K562 (cell line): ENCODE measurements around the gene B3GAT1. TPM values are rescaled to one million over a fixed set of nuclear protein-coding genes. Genes with fewer than 3 reads are reported as not detected.

Experiments used
- ATAC-seq: fragments of 200-7000 bp; cut with Tn5 transposase; 3 replicates; pipeline ENCODE4 v1.9.1; 2020; ENCODE audit warnings: moderate library complexity
- BruUV-seq: library from RNA; stranded (reverse); fragments of 400-500 nt; replicated peaks from 2 replicates; lab custom pipeline; 2021; lab: Mats Ljungman, UMichigan
- CTCF ChIA-PET: fragments of 300-600 bp; formaldehyde crosslinking; extraction: SDS; loops from one replicate; lab custom pipeline; 2021; ENCODE audit warnings: low intra/inter-chr PET ratio; lab: Yijun Ruan, JAX
- POLR2A ChIA-PET: fragments of 300-600, 350-650 bp; sonication (Branson Sonifier 250); formaldehyde crosslinking; extraction: SDS; loops from one replicate; lab custom pipeline; 2021; ENCODE audit warnings: antibody characterized with exemption, inconsistent platforms; lab: Yijun Ruan, JAX
- DNase-seq, 4 experiments: peaks; one replicate each; pipeline versions ENCODE4 v3.0.0 to v3.0.0-alpha.2; 2011 to 2018; ENCODE audit warnings: low spot score in 3 of 4, mixed read lengths in 3 of 4; ENCODE audit errors: extremely low read depth in 1 of 4
- FAIRE-seq: peaks from 2 replicates; lab custom pipeline; 2011; peaks lifted over from hg19 to GRCh38; lab: Jason Lieb, UNC
- H2AFZ ChIP-seq: 2 replicates; pipeline ENCODE4 v1.6.0; 2011; ENCODE audit warnings: low read depth, low read length, control low read depth, inconsistent platforms
- H3K27ac ChIP-seq: fragments of 200-600 bp; 3 replicates; pipeline ENCODE4 v1.8.0; 2011; ENCODE audit warnings: low read depth, mild to moderate bottlenecking, control low read depth, inconsistent platforms, low read length, moderate library complexity, mixed read lengths; ENCODE audit errors: extremely low read depth
- H3K27me3 ChIP-seq, 2 experiments: fragments of 300-600 bp in 1 of 2; 2 replicates in 1 of 2; 3 replicates in 1 of 2; pipeline versions ENCODE4 v1.6.0 to v1.8.0; 2011; ENCODE audit warnings: inconsistent platforms in 2 of 2, low read length in 2 of 2, mild to moderate bottlenecking in 1 of 2, mixed read lengths in 1 of 2, moderate library complexity in 1 of 2; ENCODE audit not compliant: control insufficient read depth in 2 of 2, insufficient read depth in 2 of 2
- H3K36me3 ChIP-seq: fragments of 300-600 bp; 3 replicates; pipeline ENCODE4 v1.8.0; 2011; ENCODE audit warnings: mild to moderate bottlenecking, low read length, inconsistent platforms; ENCODE audit not compliant: control insufficient read depth, insufficient read depth
- H3K4me1 ChIP-seq, 2 experiments: fragments of 200-600 bp in 1 of 2; replicated peaks in 1 of 2; 2 replicates in 1 of 2; 3 replicates in 1 of 2; pipeline versions ENCODE4 v1.5.1 to v1.8.0; 2011; ENCODE audit warnings: inconsistent platforms in 2 of 2, low read length in 2 of 2, mild to moderate bottlenecking in 1 of 2, mixed read lengths in 1 of 2, moderate library complexity in 1 of 2; ENCODE audit not compliant: control insufficient read depth in 2 of 2, insufficient read depth in 2 of 2
- H3K4me2 ChIP-seq: 2 replicates; pipeline ENCODE4 v1.6.1; 2011; ENCODE audit warnings: low read length, control low read depth, inconsistent platforms, mixed read lengths; ENCODE audit not compliant: insufficient read depth
- H3K4me3 ChIP-seq: fragments of 200-600 bp; sonication (generic), shearing (Covaris generic); 2 replicates; pipeline ENCODE4 v1.5.1; 2016; ENCODE audit warnings: control low read depth, inconsistent platforms
- H3K79me2 ChIP-seq: fragments of 200-600 bp; 3 replicates; pipeline ENCODE4 v1.8.0; 2011; ENCODE audit warnings: low read length, inconsistent platforms; ENCODE audit not compliant: control insufficient read depth, insufficient read depth
- H3K9ac ChIP-seq, 2 experiments: 2 replicates each; pipeline versions ENCODE4 v1.6.0 to v1.6.1; 2011; ENCODE audit warnings: low read depth in 2 of 2, low read length in 2 of 2, control low read depth in 1 of 2, inconsistent platforms in 1 of 2, mild to moderate bottlenecking in 1 of 2, mixed read lengths in 1 of 2; ENCODE audit not compliant: insufficient read depth in 1 of 2
- H3K9me1 ChIP-seq: one replicate; pipeline ENCODE4 v1.6.0; 2011; ENCODE audit warnings: inconsistent platforms, mild to moderate bottlenecking, low read length, moderate library complexity; ENCODE audit not compliant: control insufficient read depth, insufficient read depth
- H3K9me3 ChIP-seq: replicated peaks from 2 replicates; pipeline ENCODE4 v1.5.1; 2011; ENCODE audit warnings: low read depth, low read length, inconsistent platforms; ENCODE audit not compliant: control insufficient read depth, insufficient read depth
- H4K20me1 ChIP-seq: replicated peaks from 2 replicates; pipeline ENCODE4 v1.6.1; 2011; ENCODE audit warnings: low read length, inconsistent platforms, mixed read lengths; ENCODE audit not compliant: control insufficient read depth, insufficient read depth
- HMBOX1 ChIP-seq: sonication (generic); IDR thresholded peaks from 2 replicates; pipeline ENCODE4 v1.6.1; 2016
- RFX7 ChIP-seq: fragments of 250-450 bp; sonication (Bioruptor Pico); IDR thresholded peaks from 2 replicates; pipeline ENCODE4 v1.5.1; 2021; ENCODE audit warnings: mild to moderate bottlenecking
- ZKSCAN3 ChIP-seq: fragments of 250-450 bp; sonication (Bioruptor Pico); IDR thresholded peaks from 2 replicates; pipeline ENCODE4 v1.4.0; 2020
- ZNF592 ChIP-seq: fragments of 450-650 bp; IDR thresholded peaks from 2 replicates; pipeline ENCODE4 v1.6.1; 2017; ENCODE audit warnings: antibody characterized with exemption, mild to moderate bottlenecking
- WGBS: fragments of 100-300 bp; shearing (Covaris generic); methylation state at CpG from one replicate; pipeline ENCODE4 v1.1.6; 2016; ENCODE audit warnings: low coverage, mixed read lengths; ENCODE audit not compliant: insufficient coverage; ENCODE audit errors: missing lambda C conversion rate; 5-methylcytosine and 5-hydroxymethylcytosine counted together
- in situ Hi-C: fragments of 300-500 bp; cut with MboI; formaldehyde crosslinking; loops from 4 replicates; pipeline ENCODE4 v1.15.0; 2018; ENCODE audit warnings: inconsistent platforms, mixed read lengths
- intact Hi-C: fragments of 100-400 bp; cut with micrococcal nuclease; formaldehyde crosslinking; loops from 2 replicates; pipeline ENCODE4 v1.14.2; 2022
- polyA plus RNA-seq, 8 experiments: library from polyadenylated mRNA; depleted of rRNA in 4 of 8; stranded (reverse) in 5 of 8; unstranded in 3 of 8; fragments of >200 nt; fragmentation: Nextera tagmentation in 2 of 8; fragmentation: Illumina TruSeq in 1 of 8; extraction: Ambion mirVana in 2 of 8; extraction: Trizol in 1 of 8; gene quantifications; 2 replicates each; pipeline versions ENCODE4 v1.2.1 to v1.2.3, GENCODE V29; 2011 to 2014; ENCODE audit warnings: inconsistent platforms in 1 of 8, missing spikeins in 1 of 8
- total RNA-seq, 7 experiments: library from RNA; depleted of rRNA in 6 of 7; stranded (reverse); fragments of >200 nt in 6 of 7; fragmentation: Illumina TruSeq in 2 of 7; extraction: Trizol in 2 of 7; gene quantifications; 2 replicates each; pipeline versions ENCODE4 v1.2.1 to v1.2.3, GENCODE V29; 2011 to 2021; ENCODE audit warnings: low replicate concordance in 1 of 7
- TF ChIP-seq, protein P1 (sequence below): fragments of 250-450 bp; sonication (Bioruptor Pico); IDR thresholded peaks from 2 replicates; pipeline ENCODE4 v1.6.1; 2021; ENCODE audit warnings: mild to moderate bottlenecking

Gene B3GAT1
- total and polyA plus RNA-seq, 9 of the 15 experiments (the other 6 are each of a cell fraction or from before 2014, with no cell fraction given): 0.01 to 0.53 (median 0.14) TPM; not detected in 1

DNA sequence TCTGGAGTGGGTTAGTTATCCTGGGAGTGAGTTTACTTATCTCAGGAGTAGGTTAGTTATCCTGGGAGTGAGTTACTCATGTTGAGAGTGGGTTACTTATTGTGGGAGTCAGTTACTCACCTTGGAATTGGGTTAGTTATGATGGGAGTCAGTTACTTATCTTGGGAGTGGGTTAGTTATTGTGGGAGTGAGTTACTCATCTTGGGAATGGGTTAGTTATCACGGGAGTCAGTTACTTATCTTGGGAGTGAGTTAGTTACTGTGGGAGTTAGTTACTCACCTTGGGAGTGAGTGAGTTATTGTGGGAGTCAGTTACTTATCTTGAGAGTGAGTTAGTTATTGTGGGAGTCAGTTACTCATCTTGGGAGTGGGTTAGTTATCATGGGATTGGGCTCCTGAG is 49.6 kb upstream of the B3GAT1 start:
- intact Hi-C loops: no loop called here
- Histone ChIP-seq H3K9me3 (no peaks in the 10 kb centered on the region), H2AFZ (no peak overlapping the region), H3K4me3 (no peak overlapping the region), H3K79me2 (no peaks in the 10 kb centered on the region), H3K9ac (no peak overlapping the region), H3K9me1 (no peaks in the 10 kb centered on the region), H4K20me1 (no peaks in the 10 kb centered on the region), H3K4me1 (no peaks in the 10 kb centered on the region), H3K27me3 (peaks cover 10 to 28% of the 10 kb centered on the region in 2 experiments; a peak in 3 of 5 replicates), H3K36me3 (no peaks in the 10 kb centered on the region), H3K4me2 (no peak overlapping the region), H3K27ac (no peak overlapping the region)
- TF ChIP-seq RFX7 (CRISPR knock-in tag): no peak
- peak; percentile 88 for TF ChIP-seq HMBOX1
- ChIA-PET CTCF (no interaction called here), POLR2A (no interaction called here)
- in situ Hi-C loops: no loop called here
- FAIRE-seq (no peak), DNase-seq (no peak), ATAC-seq (no peak)
- BruUV-seq: no TSS peak
- WGBS: 0% methylated on average over 1 of the region's 1 CpG

GRCh38 chr11:134460881-134461280 is 48.8 kb upstream of the B3GAT1 start:
- intact Hi-C loops: no loop called here
- no TSS peak for BruUV-seq
- TF ChIP-seq, protein P1, sequence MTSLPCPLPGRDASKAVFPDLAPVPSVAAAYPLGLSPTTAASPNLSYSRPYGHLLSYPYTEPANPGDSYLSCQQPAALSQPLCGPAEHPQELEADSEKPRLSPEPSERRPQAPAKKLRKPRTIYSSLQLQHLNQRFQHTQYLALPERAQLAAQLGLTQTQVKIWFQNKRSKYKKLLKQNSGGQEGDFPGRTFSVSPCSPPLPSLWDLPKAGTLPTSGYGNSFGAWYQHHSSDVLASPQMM (CRISPR knock-in tag): no peak
- TF ChIP-seq ZNF592: no peak
- no peak for TF ChIP-seq ZKSCAN3 (CRISPR knock-in tag)
- TF ChIP-seq, all 486 proteins: peak for 0
- H3K36me3 ChIP-seq: no peaks in the 10 kb centered on the region
- POLR2A ChIA-PET: interaction anchor here (1.8 kb wide), 1 partner anchor 15 kb away, joined by 4 read pairs; no protein-coding TSS in a partner anchor
- no peak for ATAC-seq
- in situ Hi-C loops: no loop called here
- H2AFZ ChIP-seq: no peak overlapping the region
- H3K9me3 ChIP-seq: no peaks in the 10 kb centered on the region
- 10% methylated on average over 3 of the region's 3 CpGs for WGBS
- no peak for FAIRE-seq
- H3K79me2 ChIP-seq: no peaks in the 10 kb centered on the region
- H3K4me3 ChIP-seq: no peak overlapping the region
- peaks cover 10 to 20% of the 10 kb centered on the region in 2 experiments; a peak in 3 of 5 replicates for H3K27me3 ChIP-seq
- CTCF ChIA-PET: no interaction called here
- H3K9ac ChIP-seq: no peak overlapping the region
- no peaks in the 10 kb centered on the region for H3K9me1 ChIP-seq
- H4K20me1 ChIP-seq: no peaks in the 10 kb centered on the region
- H3K27ac ChIP-seq: no peak overlapping the region
- no peak for DNase-seq
- no peak overlapping the region for H3K4me2 ChIP-seq
- H3K4me1 ChIP-seq: no peaks in the 10 kb centered on the region
